RWPE2 (cell line): Measurements from ENCODE around the gene MN1.

Source experiments
- ATAC-seq: fragments of 200-7000 bp; cut with Tn5 transposase; 3 replicates; pipeline ENCODE4 v1.9.1; 2021; ENCODE audit warnings: low read depth
- DNase-seq: peaks from one replicate; pipeline ENCODE4 v3.0.0-alpha.2; 2020; ENCODE audit warnings: low spot score
- H3K27ac ChIP-seq: fragments of 450-650 bp; 2 replicates; pipeline ENCODE4 v1.5.1; 2017; ENCODE audit warnings: mild to moderate bottlenecking; ENCODE audit not compliant: poor library complexity, severe bottlenecking
- H3K27me3 ChIP-seq: fragments of 250-450 bp; sonication (Bioruptor Pico); 2 replicates; pipeline ENCODE4 v1.5.1; 2021; ENCODE audit warnings: mild to moderate bottlenecking, moderate library complexity; ENCODE audit not compliant: insufficient read depth, poor library complexity, severe bottlenecking
- H3K36me3 ChIP-seq: fragments of 250-450 bp; sonication (Bioruptor Pico); 2 replicates; pipeline ENCODE4 v1.5.1; 2020; ENCODE audit warnings: low read depth, mild to moderate bottlenecking, moderate library complexity
- H3K4me1 ChIP-seq: fragments of 250-450 bp; sonication (Bioruptor Pico); 2 replicates; pipeline ENCODE4 v1.5.1; 2021; ENCODE audit warnings: mild to moderate bottlenecking, moderate library complexity; ENCODE audit not compliant: insufficient read depth, poor library complexity, severe bottlenecking
- H3K4me3 ChIP-seq: fragments of 250-450 bp; sonication (Bioruptor Pico); 2 replicates; pipeline ENCODE4 v1.5.1; 2021; ENCODE audit warnings: mild to moderate bottlenecking, moderate library complexity; ENCODE audit not compliant: severe bottlenecking
- H3K9me3 ChIP-seq: fragments of 250-450 bp; sonication (Bioruptor Pico); 2 replicates; pipeline ENCODE4 v1.5.1; 2021; ENCODE audit warnings: mild to moderate bottlenecking, moderate library complexity; ENCODE audit not compliant: severe bottlenecking
- CTCF ChIP-seq: fragments of 450-650 bp; IDR thresholded peaks from one replicate; pipeline ENCODE4 v1.5.1; 2017; ENCODE audit warnings: mild to moderate bottlenecking, moderate library complexity; ENCODE audit not compliant: poor library complexity, severe bottlenecking

Gene MN1

DNA sequence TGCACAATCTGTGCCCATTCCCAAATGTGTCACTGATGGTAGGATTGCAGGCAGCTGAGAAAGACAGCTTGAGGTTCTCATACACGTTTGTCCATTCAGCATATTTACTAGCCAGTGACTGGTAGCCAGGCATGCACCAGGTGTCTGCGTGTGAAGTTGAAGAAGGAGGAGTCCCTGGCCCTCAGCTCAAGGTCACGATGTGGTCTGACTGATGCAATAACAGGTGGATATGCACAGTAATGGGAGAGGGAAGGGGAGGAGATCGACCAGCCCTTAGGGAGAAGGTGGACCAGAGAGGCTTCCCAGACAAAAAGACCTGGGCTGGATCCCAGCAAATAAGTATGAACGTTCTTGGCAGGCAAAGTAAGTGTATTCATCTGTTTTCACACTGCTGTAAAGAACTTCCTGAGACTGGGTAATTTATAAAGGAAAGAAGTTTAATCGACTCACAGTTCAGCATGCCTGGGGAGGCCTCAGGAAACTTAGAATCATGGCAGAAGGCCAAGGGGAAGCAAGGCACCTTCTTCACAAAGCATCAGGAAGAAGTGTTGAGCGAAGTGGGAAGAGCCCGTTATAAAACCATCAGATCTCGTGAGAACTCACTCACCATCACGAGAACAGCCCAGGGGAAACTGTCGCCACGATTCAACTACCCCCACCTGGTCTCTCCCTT is 96.0 kb downstream of the MN1 start:
- DNase-seq, result no peak
- no peak overlapping the region for H3K27ac ChIP-seq
- no peaks in the 10 kb centered on the region for H3K4me1 ChIP-seq
- H3K27me3 ChIP-seq, result no peaks in the 10 kb centered on the region
- TF ChIP-seq CTCF, result no peak
- H3K4me3 ChIP-seq, result no peak overlapping the region
- no peaks in the 10 kb centered on the region for H3K36me3 ChIP-seq
- no peaks in the 10 kb centered on the region for H3K9me3 ChIP-seq
- ATAC-seq, result no peak

- DNase-seq (no peak), ATAC-seq (no peak)
- H3K27me3 ChIP-seq, result no peaks in the 10 kb centered on the region
- TF ChIP-seq CTCF, result no peak
- no peaks in the 10 kb centered on the region for H3K9me3 ChIP-seq
- no peaks in the 10 kb centered on the region for H3K36me3 ChIP-seq
- no peak overlapping the region for H3K4me3 ChIP-seq
- H3K4me1 ChIP-seq, result no peaks in the 10 kb centered on the region
- no peak overlapping the region for H3K27ac ChIP-seq
Measured at GRCh38 chr22:27704581-27704980, 97.0 kb downstream of the MN1 start.

GRCh38 chr22:27699383-27700019 is 102.1 kb downstream of the MN1 start:
- DNase-seq (no peak), ATAC-seq (no peak)
- Histone ChIP-seq H3K27ac (no peak overlapping the region), H3K27me3 (no peaks in the 10 kb centered on the region), H3K9me3 (peaks cover 1% of the 10 kb centered on the region), H3K4me1 (no peaks in the 10 kb centered on the region), H3K4me3 (no peak overlapping the region), H3K36me3 (no peaks in the 10 kb centered on the region)
- no peak for TF ChIP-seq CTCF

- no peaks in the 10 kb centered on the region for H3K27me3 ChIP-seq
- TF ChIP-seq CTCF, result no peak
- ATAC-seq (no peak), DNase-seq (no peak)
- no peaks in the 10 kb centered on the region for H3K36me3 ChIP-seq
- H3K4me3 ChIP-seq, result no peak overlapping the region
- H3K27ac ChIP-seq, result no peak overlapping the region
- H3K9me3 ChIP-seq, result peaks cover 1% of the 10 kb centered on the region
- no peaks in the 10 kb centered on the region for H3K4me1 ChIP-seq
Measured at GRCh38 chr22:27698813-27699212, 102.7 kb downstream of the MN1 start.
